HG03571 (cell line): ENCODE results near the gene FCN1.

Experiments used
- ATAC-seq: cut with Tn5 transposase; IDR thresholded peaks from one replicate; pipeline ENCODE4 v1.9.1; 2021; ENCODE audit not compliant: unreplicated experiment

FCN1 gene

GRCh38 chr9:134915046-134915985 lies 2.4 kb downstream of the FCN1 start:
- ATAC-seq = no peak

GRCh38 chr9:134914501-134914834 lies 3.2 kb downstream of the FCN1 start:
- ATAC-seq = no peak

- no peak for ATAC-seq
Measured at GRCh38 chr9:134913713-134914500, 3.8 kb downstream of the FCN1 start.

GRCh38 chr9:134913041-134913712 lies 4.5 kb downstream of the FCN1 start:
- no peak for ATAC-seq

GRCh38 chr9:134912126-134912840 lies 5.4 kb downstream of the FCN1 start:
- ATAC-seq = no peak

GRCh38 chr9:134909511-134910481 lies 7.9 kb downstream of the FCN1 start:
- ATAC-seq = no peak

GRCh38 chr9:134908524-134909309 lies 9.0 kb downstream of the FCN1 start:
- ATAC-seq = no peak

- ATAC-seq = no peak
Measured at GRCh38 chr9:134902936-134903335, 14.8 kb downstream of the FCN1 start.

GRCh38 chr9:134899818-134900217 lies 17.9 kb downstream of the FCN1 start:
- no peak for ATAC-seq

GRCh38 chr9:134899168-134899567 lies 18.5 kb downstream of the FCN1 start:
- ATAC-seq = no peak

GRCh38 chr9:134898319-134898718 lies 19.4 kb downstream of the FCN1 start:
- no peak for ATAC-seq

GRCh38 chr9:134897584-134898170 lies 20.0 kb downstream of the FCN1 start:
- no peak for ATAC-seq

- no peak for ATAC-seq
Measured at GRCh38 chr9:134896834-134897583, 20.7 kb downstream of the FCN1 start.

- ATAC-seq = no peak
Measured at GRCh38 chr9:134895908-134896833, 21.5 kb downstream of the FCN1 start.

GRCh38 chr9:134895567-134895907 lies 22.2 kb downstream of the FCN1 start:
- no peak for ATAC-seq

- no peak for ATAC-seq
Measured at GRCh38 chr9:134895097-134895496, 22.6 kb downstream of the FCN1 start.
